GM12878 (cell line): ENCODE results near the gene GPR34. TPM values are rescaled to one million over a fixed set of nuclear protein-coding genes. Genes with fewer than 3 reads are reported as not detected.
A peak's percentile ranks its signal among the peaks of the same experiment; 100 is the strongest.

Experiments used
- BCL11A ChIP-seq: IDR thresholded peaks from 2 replicates; pipeline ENCODE4 v1.6.1; 2011; ENCODE audit warnings: low read depth, low read length
- BMI1 ChIP-seq: fragments of 450-650 bp; IDR thresholded peaks from 2 replicates; pipeline ENCODE4 v1.6.1; 2016; ENCODE audit warnings: mild to moderate bottlenecking, moderate library complexity, borderline replicate concordance
- CBFB ChIP-seq: IDR thresholded peaks from 2 replicates; pipeline ENCODE4 v1.6.1; 2016; ENCODE audit warnings: antibody characterized with exemption, low read depth
- CBX5 ChIP-seq: sonication (generic); IDR thresholded peaks from 2 replicates; pipeline ENCODE4 v1.6.1; 2016; ENCODE audit warnings: low read depth, moderate library complexity, mild to moderate bottlenecking, inconsistent platforms
- DPF2 ChIP-seq: fragments of 450-650 bp; IDR thresholded peaks from 2 replicates; pipeline ENCODE4 v1.6.1; 2017; ENCODE audit warnings: mild to moderate bottlenecking
- EED ChIP-seq: sonication (generic); IDR thresholded peaks from 2 replicates; pipeline ENCODE4 v1.6.1; 2016; ENCODE audit warnings: antibody characterized with exemption, low read depth
- FOXM1 ChIP-seq: IDR thresholded peaks from 2 replicates; pipeline ENCODE4 v1.6.1; 2012; ENCODE audit warnings: low read depth, mild to moderate bottlenecking, inconsistent platforms, low read length, moderate library complexity
- IKZF2 ChIP-seq, 2 experiments: fragments of 450-650 bp; IDR thresholded peaks; 2 replicates each; pipeline ENCODE4 v1.6.1; 2017; ENCODE audit warnings: mild to moderate bottlenecking in 2 of 2, moderate library complexity in 2 of 2
- IRF4 ChIP-seq: IDR thresholded peaks from 2 replicates; pipeline ENCODE4 v1.6.1; 2011; ENCODE audit warnings: low read depth, low read length
- KDM1A ChIP-seq: fragments of 200-600 bp; sonication (generic); IDR thresholded peaks from 2 replicates; pipeline ENCODE4 v1.6.1; 2016; ENCODE audit warnings: borderline replicate concordance
- MEF2A ChIP-seq: IDR thresholded peaks from 2 replicates; pipeline ENCODE4 v1.6.1; 2011; ENCODE audit warnings: low read depth, mild to moderate bottlenecking, low read length, moderate library complexity; ENCODE audit not compliant: insufficient read depth
- MTA3 ChIP-seq: IDR thresholded peaks from 2 replicates; pipeline ENCODE4 v1.6.1; 2012; ENCODE audit warnings: low read length, inconsistent platforms, borderline replicate concordance
- NR2C2 ChIP-seq: IDR thresholded peaks from 2 replicates; pipeline ENCODE4 v1.6.1; 2011; ENCODE audit warnings: borderline replicate concordance, low read depth; ENCODE audit not compliant: control insufficient read depth, insufficient read length
- PAX5 ChIP-seq: IDR thresholded peaks from 2 replicates; pipeline ENCODE4 v1.6.1; 2011; ENCODE audit warnings: low read depth, low read length, borderline replicate concordance
- PML ChIP-seq: IDR thresholded peaks from 2 replicates; pipeline ENCODE4 v1.6.1; 2012; ENCODE audit warnings: low read length, inconsistent platforms
- RBBP5 ChIP-seq: fragments of 200-600 bp; sonication (generic); conservative IDR thresholded peaks from 2 replicates; pipeline ENCODE4 v1.6.1; 2016
- SMAD1 ChIP-seq: fragments of 450-650 bp; IDR thresholded peaks from 2 replicates; pipeline ENCODE4 v1.6.1; 2018; ENCODE audit warnings: mild to moderate bottlenecking, low read depth; ENCODE audit not compliant: partially characterized antibody
- TAF1 ChIP-seq: IDR thresholded peaks from 2 replicates; pipeline ENCODE4 v1.6.1; 2011; ENCODE audit warnings: mild to moderate bottlenecking, low read depth, low read length, borderline replicate concordance
- TCF3 ChIP-seq: IDR thresholded peaks from 2 replicates; pipeline ENCODE4 v1.6.1; 2012; ENCODE audit warnings: low read depth, mild to moderate bottlenecking, low read length, borderline replicate concordance; ENCODE audit not compliant: insufficient read depth
- ZBTB33 ChIP-seq: fragments of 450-650 bp; IDR thresholded peaks from 2 replicates; pipeline ENCODE4 v1.6.1; 2017; ENCODE audit warnings: mild to moderate bottlenecking
- ZNF274 ChIP-seq: IDR thresholded peaks from one replicate; pipeline ENCODE4 v1.8.0; 2011; ENCODE audit not compliant: insufficient read length, insufficient read depth
- polyA plus RNA-seq, 11 experiments: library from polyadenylated mRNA; depleted of rRNA in 4 of 11; unstranded in 6 of 11; stranded (reverse) in 5 of 11; fragments of >200 nt; fragmentation: Nextera tagmentation in 4 of 11; fragmentation: Illumina TruSeq in 1 of 11; extraction: Ambion mirVana in 4 of 11; extraction: Trizol in 1 of 11; gene quantifications; 1 replicate in 1 of 11; 2 replicates in 10 of 11; pipeline versions ENCODE4 v1.2.1 to v1.2.3, GENCODE V29; 2011 to 2016; ENCODE audit warnings: inconsistent platforms in 2 of 11, missing spikeins in 2 of 11, low read depth in 1 of 11
- total RNA-seq, 4 experiments: library from RNA; depleted of rRNA in 3 of 4; stranded (reverse); fragments of >200 nt in 3 of 4; fragmentation: Illumina TruSeq in 1 of 4; extraction: Trizol in 1 of 4; gene quantifications; 2 replicates each; pipeline versions ENCODE4 v1.2.1 to v1.2.3, GENCODE V29; 2013 to 2021
- TF ChIP-seq, protein P1 (sequence below): IDR thresholded peaks from 2 replicates; pipeline ENCODE4 v1.6.1; 2011; ENCODE audit warnings: borderline replicate concordance, low read depth, mild to moderate bottlenecking, moderate library complexity, mixed read lengths, low read length; ENCODE audit not compliant: insufficient read depth; ENCODE audit errors: extremely low read length
- TF ChIP-seq, protein P2 (sequence below): fragments of 450-650 bp; IDR thresholded peaks from 2 replicates; pipeline ENCODE4 v1.6.1; 2017; ENCODE audit warnings: low read depth, mild to moderate bottlenecking, moderate library complexity
- TF ChIP-seq, protein P3 (sequence below): IDR thresholded peaks from 2 replicates; pipeline ENCODE4 v1.6.1; 2011; ENCODE audit warnings: low read depth, low read length, improper control_type of control experiment, borderline replicate concordance

GPR34 gene
- total and polyA plus RNA-seq, 10 of the 15 experiments (the other 5 are each of a cell fraction or from before 2014, with no cell fraction given): 0.12 to 0.84 (median 0.28) TPM; not detected in 1

- TF ChIP-seq, protein P1, sequence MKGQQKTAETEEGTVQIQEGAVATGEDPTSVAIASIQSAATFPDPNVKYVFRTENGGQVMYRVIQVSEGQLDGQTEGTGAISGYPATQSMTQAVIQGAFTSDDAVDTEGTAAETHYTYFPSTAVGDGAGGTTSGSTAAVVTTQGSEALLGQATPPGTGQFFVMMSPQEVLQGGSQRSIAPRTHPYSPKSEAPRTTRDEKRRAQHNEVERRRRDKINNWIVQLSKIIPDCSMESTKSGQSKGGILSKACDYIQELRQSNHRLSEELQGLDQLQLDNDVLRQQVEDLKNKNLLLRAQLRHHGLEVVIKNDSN: no peak
- TF ChIP-seq, protein P2, sequence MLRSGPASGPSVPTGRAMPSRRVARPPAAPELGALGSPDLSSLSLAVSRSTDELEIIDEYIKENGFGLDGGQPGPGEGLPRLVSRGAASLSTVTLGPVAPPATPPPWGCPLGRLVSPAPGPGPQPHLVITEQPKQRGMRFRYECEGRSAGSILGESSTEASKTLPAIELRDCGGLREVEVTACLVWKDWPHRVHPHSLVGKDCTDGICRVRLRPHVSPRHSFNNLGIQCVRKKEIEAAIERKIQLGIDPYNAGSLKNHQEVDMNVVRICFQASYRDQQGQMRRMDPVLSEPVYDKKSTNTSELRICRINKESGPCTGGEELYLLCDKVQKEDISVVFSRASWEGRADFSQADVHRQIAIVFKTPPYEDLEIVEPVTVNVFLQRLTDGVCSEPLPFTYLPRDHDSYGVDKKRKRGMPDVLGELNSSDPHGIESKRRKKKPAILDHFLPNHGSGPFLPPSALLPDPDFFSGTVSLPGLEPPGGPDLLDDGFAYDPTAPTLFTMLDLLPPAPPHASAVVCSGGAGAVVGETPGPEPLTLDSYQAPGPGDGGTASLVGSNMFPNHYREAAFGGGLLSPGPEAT: peak; percentile 59
- peak; percentile 46; the same call in 1 of the 2 replicates for TF ChIP-seq PAX5
- TF ChIP-seq DPF2: 0 out of 2 replicates have a peak, but pooled peaks have one; percentile 38
- TF ChIP-seq MTA3: no peak
- TF ChIP-seq PML: no peak
- no peak for TF ChIP-seq CBFB
- no peak for TF ChIP-seq CBX5
- TF ChIP-seq BCL11A: peak; percentile 65; the same call in 1 of the 2 replicates
- no peak for TF ChIP-seq ZBTB33
- no peak for TF ChIP-seq RBBP5
- TF ChIP-seq IKZF2 (IDR thresholded peaks at IDR 0.05): peak; percentile 34 to 73; a peak in 3 of 4 replicates
- TF ChIP-seq IRF4: peak; percentile 76; the same call in 1 of the 2 replicates
- no peak for TF ChIP-seq KDM1A
- no peak for TF ChIP-seq BMI1
- no peak for TF ChIP-seq TAF1
- TF ChIP-seq EED: 0 out of 2 replicates have a peak, but pooled peaks have one; percentile 47
- TF ChIP-seq ZNF274: no peak
- TF ChIP-seq SMAD1: no peak
- no peak for TF ChIP-seq MEF2A
- TF ChIP-seq, protein P3, sequence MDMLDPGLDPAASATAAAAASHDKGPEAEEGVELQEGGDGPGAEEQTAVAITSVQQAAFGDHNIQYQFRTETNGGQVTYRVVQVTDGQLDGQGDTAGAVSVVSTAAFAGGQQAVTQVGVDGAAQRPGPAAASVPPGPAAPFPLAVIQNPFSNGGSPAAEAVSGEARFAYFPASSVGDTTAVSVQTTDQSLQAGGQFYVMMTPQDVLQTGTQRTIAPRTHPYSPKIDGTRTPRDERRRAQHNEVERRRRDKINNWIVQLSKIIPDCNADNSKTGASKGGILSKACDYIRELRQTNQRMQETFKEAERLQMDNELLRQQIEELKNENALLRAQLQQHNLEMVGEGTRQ: no peak
- TF ChIP-seq TCF3: no peak
- TF ChIP-seq NR2C2: no peak
- 0 out of 2 replicates have a peak, but pooled peaks have one; percentile 47 for TF ChIP-seq FOXM1
Measured at GRCh38 chrX:41664375-41664901, 24.3 kb upstream of the GPR34 start (continued).
